Esophagus mucosa (tissue), 1 donor: Measurements from ENCODE around the gene APOBR. TPM values are rescaled to one million over a fixed set of nuclear protein-coding genes. Genes with fewer than 3 reads are reported as not detected.
A peak's percentile ranks its signal among the peaks of the same experiment; 100 is the strongest.
"Not testable (repeated sequence)": the region's sequence is repeated elsewhere in the genome, so short reads cannot be mapped to it uniquely, and the experiment has no call there.

Experiments
- ATAC-seq: fragments of 200-7000 bp; cut with Tn5 transposase; one replicate; pipeline ENCODE4 v1.9.1; 2020
- total RNA-seq: library from RNA; stranded (reverse); gene quantifications from one replicate; pipeline ENCODE4 v1.2.4, GENCODE V29; 2023
- donor health status: DM: yes; HTN: yes; CAD: no.

The APOBR gene
- total RNA-seq, 1 donor from 2014 or later, result 0.36 TPM

DNA sequence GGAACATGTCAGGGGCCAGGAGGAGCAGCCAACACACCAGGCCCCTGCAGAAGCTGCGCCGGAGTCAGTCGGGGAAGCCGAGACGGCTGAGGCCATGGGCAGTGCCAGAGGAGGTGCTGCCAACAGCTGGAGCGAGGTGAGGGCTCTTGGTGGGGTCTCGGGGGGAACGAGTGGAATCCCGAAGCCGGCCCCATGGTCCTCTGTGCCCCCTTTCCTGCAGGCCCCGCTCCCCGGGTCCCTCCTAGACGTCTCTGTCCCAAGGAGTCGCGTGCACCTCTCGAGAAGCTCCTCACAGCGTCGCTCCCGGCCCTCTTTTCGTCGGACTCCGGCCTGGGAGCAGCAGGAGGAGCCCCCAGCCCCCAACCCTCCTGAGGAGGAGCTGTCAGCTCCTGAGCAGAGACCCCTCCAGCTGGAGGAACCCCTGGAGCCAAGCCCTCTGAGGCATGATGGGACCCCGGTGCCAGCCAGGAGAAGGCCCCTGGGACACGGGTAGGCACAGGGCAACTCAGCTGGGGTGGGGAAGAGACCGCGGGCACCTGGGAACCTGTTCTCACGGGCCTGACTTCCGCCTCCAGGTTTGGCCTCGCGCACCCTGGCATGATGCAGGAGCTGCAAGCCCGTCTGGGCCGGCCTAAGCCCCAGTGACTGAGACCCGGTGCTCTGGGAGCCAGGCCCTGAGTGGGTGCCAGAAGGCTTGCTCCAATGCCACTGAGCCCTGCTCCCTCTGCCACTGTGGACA is 3.6 kb downstream of the APOBR start:
- peak; percentile 30 for ATAC-seq

DNA sequence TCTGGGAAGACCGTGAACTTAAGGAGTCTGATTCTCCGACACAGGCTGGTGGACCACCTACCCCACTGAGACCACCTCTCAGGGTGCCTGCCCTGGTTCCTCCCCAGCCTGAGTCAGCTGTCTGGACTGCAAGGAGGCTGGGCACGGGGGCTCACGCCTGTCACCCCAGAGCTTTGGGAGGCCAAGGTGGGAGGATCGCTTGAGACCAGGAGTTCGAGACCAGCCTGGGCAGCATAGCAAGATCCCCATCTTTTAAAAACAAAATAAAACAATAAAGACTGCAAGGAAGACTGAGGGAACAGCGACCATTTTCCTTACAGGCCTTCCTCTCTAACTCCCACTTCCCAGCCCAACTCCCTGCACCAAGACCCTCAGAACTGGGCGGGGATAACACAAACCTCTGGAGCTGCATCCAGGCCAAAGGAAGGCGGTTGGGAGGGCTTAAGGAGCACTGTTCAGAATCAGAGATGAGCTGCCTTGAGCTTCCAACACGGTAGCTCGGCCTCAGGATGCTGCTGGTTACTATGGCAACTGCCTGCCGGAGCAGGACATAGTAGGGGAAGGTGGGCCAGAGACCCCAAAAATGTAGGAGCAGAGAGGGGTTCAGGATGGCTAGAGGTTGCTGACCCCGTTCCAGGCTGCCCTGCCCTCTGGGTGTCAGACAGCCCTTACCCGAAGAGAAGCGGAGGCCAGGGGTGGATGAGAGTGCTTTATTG is 4.4 kb downstream of the APOBR start:
- ATAC-seq, result no peak

DNA sequence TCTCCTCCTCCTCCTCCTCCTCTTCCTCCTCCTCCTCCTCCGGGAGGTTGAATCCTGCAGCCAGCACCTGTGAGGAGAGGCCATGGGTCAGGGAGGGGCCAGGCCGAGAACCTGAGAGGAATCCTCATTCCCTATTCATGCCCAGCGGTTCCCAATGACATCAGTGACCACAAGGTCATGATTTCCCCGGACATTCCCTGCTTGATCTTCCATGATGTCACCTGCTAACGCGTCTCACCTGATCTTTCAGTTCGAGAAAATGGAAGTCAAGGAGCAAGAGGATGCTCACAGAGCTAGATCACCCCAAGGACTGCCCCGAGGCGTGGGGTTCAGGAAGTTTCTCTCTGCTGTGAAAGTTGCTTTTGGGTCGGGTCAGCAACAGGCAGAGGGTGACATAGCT is 5.4 kb downstream of the APOBR start:
- no peak for ATAC-seq

DNA sequence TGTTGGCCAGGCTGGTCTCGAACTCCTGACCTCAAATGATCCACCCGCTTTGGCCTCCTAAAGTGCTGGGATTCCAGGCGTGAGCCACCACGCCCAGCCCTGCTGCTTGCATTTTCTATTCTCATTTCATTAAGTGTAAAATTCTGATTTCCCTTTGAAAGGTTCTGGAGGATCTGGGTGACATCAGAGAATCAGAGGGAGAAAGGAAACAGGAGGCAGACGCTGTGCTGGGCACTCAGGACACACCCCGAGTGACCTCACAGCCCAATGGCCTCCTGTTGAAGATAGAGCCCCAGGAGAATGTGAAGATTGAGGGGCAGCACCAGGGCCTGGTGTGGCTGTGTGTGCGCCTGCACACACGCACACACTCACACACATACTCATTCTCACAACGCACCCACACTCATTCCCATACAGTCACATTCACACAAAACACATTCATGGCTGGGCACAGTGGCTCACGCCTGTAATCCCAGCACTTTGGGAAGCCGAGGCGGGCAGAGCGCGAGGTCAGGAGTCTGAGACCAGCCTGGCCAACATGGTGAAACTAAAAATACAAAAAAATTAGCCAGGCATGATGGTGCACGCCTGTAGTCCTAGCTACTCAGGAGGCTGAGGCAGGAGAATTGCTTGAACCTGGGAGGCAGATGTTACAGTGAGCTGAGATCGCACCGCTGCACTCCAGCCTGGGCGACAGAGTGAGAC is 6.2 kb downstream of the APOBR start:
- not testable (repeated sequence) for ATAC-seq

DNA sequence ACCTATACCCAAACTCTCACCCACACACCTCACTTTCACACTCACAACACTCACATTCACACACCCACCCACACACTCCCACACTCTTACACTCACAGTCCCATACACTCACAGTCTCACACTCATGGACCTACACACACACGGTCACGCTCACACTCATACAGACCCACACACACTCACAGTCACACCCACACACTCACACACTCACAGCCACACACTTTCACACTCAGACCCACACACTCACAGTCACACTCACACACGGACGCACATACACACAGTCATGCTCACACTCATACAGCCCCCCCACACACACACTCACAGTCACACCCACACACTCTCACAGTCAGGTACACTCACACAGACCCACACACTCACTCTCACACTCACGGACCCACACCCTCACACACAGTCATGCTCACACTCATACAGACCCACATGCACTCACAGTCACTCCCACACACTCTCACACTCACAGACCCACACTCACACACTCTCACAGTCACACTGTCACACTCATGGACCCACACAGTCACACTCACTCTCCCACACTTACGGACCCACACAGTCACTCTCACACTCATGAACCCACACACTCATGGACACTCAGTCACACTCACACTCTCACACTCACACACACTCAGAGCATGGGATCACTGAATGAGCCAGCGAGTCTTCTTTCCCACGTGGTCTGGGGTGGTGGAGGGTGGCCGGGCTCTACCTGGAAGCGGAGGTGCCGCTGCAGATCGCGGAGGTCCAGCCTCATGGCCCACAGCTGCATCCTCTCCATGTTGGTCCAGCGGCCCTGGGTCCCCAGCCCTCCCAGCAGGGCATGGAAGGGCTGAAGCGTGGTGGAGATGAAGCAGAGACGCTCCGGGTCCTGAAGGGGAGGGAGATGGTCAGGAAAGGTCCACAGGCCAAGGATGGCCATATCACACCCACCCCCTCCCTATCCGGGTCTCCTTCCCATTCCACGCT is 7.1 kb downstream of the APOBR start:
- ATAC-seq, result no peak

DNA sequence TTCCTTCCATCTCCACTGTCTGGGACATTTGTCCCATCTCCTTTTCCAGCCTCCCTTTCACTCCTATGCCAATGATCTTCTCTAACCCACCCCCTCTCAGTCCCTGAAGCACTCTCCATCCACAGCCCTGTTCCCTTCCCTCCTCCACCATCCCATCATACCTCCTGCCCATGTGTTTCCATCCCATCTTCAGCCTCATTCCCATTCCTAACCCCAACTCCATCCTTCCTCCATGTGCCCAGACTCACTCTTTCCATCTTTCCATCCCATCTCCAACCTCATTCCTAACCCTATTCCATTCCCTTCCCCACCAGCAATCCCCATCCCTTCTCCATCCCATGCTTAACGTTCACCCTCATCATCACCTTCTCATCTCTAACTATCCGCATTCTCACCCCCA is 7.8 kb downstream of the APOBR start:
- no peak for ATAC-seq

DNA sequence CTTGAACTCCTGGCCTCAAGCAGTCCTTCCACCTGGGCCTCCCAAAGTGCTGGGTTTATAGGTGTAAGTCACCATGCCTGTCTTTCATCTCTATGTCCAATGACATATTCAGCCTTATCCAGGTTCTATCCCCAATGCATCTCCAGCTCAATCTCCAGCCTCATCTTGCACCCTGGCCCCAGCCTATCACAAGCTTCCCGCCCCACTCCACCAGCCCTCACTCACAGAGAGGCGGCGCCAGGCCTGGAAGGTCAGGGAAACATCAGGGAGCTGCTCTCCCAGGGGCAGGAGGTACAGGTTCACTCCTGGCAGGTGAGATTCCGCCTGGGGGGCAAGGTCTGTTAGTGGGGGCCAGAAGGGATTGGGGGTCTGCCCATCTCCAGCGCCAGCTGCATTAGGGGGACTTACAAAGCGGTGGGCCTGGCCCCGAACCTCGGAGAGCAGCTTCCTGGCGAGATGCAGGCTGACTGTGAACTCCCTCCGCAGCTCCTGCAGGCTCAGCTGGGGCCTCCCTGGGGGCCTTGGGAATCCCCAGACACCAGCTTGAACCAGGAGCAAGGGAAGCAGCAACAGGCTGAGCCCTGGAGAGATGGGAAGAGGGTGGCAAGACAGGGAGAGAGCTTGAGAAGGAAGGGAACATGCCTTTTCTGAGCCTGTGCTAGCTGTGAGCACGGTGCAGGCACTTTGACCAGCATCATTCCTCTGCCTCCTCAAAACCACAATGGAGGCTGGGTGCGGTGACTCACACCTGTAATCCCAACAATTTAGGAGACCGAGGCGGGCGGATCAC is 9.2 kb downstream of the APOBR start:
- no peak for ATAC-seq

DNA sequence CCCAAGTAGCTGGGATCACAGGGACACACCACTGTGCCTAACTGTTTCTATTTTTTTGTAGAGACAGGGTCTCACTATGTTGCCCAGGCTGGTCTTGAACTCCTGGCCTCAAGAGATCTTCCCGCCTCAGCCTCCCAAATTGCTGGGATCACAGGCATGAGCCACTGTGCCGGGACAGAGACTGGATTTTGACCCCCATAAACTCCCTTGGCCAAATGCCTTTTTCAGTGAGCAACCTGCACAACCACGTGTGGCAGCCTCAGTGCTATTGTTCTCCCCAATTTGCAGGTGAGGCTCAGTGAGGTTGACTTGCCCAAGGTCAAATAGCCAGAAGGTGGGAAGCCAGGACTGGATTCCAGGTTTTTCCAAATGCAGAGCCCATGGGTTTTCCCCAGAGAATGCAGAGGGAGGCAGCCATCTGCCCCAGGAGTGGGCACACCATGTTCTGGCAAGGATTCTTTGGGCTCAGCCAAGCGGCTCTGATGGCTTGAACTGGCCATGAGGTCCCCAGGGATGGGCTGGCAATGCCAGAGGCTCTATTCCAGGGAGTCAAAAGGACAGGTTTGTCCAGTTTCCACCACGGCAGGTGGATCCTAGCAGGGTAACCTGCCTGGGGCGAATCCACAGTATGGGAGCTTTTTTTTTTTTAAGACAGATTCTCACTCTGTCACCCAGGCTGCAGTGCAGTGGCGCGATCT is 10.4 kb downstream of the APOBR start:
- ATAC-seq, result peak; percentile 59

DNA sequence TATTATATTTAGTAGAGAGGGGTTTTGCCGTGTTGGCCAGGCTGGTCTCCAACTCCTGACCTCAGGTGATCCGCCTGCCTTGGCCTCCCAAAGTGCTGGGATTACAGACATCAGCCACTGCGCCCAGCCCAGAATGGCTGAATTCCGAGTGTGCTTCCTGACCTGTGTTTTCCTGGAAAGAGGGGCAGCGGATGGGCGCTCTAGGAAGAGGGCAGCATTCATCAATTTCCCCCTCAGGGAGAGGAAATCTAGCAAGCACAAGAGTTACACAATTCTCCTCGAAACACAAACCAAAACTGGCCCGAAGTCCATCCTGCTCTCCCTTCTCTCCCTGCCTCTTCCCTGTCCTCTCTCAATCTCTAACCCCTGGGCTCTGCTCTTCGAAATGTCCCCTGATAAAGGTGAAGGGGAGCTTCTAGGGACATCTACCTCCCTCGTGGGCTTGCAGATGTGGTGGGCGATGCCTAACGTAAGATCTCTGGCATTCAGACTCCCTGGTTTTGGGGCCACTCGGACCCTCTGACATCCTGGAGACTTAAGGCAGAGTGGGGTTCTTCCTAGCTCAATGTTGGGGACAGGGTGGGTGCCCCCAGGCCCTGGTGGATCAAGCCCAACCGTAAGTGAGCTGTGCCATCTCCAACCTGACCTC is 11.2 kb downstream of the APOBR start:
- no peak for ATAC-seq

DNA sequence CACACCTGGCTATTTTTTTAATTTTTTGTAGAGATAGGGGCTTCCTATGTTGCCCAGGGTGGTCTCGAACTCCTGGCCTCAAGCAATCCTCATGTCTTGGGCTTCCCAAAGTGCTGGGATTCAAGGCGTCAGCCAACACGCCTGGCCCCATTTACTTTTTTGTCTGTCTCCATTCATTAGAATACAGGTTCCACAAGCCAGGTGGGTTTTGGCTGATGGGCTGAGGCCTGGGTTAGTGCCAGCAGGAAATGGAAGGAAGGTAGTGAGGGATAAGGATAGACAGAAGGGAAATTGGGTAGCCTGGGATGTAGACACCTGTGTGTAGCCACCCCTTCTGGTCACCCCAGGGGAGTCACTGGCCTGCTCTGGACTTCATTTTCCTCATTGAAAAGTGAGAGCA is 16.6 kb downstream of the APOBR start:
- peak; percentile 45 for ATAC-seq

DNA sequence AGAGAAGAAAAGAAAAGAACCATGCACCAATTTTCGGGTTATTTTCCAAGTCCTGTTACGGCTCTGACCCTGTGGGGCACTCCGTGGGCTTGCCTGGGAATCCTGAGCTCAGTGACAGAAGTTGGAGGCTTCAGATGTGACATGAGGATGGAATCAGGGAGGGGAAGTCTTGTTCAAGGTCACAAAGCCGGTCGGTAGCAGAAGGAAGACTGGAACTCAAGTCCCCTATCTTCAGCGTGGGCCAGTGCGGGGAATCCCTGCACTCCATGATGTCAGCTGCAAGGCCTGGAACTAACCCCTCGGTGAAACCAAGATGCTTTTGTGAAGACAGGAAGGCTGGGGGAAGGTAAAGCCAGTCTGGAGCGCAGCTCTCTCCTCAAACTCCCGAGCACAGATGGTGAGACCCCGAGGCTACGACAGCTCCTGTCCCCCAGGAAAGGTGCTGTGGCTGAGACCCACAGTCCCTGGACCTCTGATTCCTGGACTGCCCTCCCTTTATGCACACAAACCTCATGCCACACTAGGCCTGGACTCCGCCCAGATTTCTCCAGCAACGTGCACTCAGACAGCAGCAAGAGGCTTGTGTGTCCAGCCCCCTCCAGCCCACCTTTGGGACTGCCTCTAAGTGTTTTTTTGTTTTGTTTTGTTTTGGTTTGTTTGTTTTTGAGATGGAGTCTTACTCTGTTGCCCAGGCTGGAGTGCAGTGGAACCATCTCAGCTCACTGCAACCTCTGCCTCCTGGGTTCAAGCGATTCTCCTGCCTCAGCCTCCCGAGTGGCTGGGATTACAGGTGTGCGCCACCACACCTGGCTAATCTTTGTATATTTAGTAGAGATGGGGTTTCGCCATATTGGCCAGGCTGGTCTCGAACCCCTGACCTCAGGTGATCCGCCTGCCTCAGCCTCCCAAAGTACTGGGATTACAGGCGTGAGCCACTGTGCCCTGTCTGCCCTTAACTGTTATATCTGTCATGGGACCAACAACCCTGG is 17.7 kb downstream of the APOBR start:
- ATAC-seq, result no peak

DNA sequence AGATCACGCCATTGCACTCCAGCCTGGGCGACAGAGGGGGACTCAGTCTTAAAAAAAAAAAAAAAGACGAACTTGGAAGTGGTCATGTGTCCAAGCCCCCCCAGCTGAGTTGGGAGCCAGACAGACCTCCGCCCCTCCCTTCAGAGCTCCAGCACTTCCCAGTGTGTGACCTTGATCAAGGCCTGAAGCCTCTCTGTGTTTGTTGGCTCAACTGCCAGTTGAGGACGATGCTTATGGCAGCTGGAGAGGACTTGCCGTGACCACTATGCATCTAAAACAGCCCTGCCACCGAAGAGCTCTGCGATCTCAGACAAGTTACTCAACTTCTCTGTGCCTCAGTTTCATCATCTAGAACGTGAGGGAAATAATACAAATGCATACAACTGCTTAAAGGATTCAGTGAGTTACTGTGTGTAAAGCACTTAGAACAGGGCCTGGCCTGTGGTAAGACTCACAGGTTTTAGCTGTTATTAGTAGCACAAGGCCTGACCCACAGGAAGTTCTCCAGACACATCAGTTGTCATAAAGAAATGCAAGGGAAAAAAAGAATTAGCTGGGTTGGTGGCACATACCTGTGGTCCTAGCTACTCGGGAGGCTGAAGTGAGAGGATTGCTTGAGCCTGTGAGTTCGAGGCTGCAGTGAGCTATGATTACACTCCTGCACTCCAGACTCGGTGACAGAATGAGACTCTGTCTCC is 19.2 kb downstream of the APOBR start:
- no peak for ATAC-seq

DNA sequence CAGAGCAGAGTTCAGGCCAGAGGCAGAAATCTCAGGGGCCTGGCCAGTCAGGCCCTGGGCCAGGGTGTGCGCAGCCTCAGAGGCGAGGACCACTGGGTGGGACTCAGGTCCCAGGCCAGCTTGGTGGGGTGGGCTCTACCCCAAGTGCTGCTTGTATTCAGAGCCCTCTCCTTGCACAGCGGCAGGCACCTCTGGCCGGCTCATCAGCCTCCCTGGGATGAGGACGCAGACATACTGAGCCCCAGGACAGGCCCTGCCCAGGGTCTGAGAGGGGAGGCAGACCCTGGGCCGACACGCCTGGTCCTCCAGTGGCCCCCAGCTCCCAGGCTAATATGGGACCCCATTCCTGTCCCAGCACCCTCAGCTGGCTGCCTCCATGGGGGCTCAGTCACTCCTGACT is 19.8 kb downstream of the APOBR start:
- ATAC-seq, result peak; percentile 14

DNA sequence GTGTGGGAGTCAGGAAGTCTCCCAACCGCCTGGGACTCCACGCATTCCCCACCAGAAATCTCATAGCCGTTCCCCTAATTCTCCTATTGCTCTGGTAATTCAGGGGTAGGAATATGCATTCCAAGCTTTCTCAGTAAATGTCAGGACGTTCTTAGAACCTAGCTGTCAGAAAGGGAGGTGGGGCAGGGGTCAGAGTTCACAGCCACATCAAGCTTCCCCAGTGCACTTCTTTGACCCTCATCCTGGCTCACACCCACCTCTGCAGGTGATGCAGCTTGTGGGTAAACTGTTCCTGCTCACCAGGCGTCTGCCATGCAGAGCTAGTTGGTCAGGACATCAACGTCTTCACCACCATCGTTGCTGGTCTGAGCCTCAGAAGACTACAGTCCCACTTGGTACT is 26.2 kb downstream of the APOBR start:
- ATAC-seq, result no peak

DNA sequence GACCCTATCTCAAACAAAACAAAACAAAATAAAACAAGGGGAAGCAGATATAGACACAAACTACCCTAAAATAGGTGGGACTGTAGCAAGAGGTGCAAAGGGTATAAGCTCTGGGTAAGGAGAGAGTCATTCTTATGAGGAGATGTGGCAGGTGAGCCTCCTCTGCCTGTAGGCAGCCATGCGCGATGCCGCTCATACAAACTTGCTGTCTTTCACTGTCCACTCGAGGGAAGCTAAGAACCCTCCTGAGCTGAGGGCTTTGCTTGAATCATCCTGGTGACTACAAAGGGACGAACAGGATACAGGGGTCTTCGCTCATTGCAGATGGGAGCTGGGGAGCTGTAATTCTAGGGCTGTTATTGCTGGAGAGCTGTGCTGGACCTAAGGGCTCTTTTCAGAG is 27.0 kb downstream of the APOBR start:
- no peak for ATAC-seq

DNA sequence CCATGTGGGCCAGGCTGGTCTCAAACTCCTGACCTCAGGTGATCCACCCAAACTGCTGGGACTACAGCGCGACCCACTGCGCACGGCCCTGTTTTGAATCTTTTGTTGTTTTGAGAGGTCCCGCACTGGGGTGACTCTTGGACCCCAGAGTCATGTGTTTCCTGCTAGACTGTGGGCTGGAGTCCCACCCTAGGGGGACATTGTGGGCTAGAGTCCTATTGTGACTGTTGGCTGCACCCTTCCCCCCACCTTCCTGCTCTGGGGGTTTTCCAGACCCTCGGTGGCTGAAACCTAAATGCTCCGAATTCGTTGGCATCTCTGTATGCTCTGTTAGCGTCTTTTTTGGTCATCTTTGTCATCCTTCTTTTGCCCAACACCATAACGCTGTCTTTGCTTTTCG is 28.3 kb downstream of the APOBR start:
- no peak for ATAC-seq

DNA sequence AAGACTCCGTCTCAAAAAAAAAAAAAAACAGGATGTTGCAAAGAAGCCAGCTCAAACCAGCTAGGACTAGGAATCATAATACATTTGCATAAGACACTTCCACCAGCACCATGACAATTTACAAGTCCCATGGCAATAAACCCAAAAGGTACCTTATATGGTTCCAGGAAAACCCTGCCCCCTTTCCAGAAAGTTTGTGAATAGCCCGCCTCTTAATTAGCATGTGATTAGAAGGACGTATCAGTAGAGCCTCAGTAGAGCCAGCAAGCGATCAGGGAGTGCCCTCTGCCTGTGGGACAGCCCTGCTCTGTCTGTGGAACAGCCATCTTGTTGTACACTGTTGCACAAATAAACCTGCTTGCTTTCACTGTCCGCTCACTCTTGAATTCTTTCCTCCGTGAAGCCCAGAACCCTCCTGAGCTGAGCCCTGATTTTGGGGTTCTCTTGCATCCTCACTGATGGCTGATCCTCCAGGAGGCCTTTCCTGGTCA is 30.3 kb downstream of the APOBR start:
- ATAC-seq, result peak; percentile 49
